PFSK-1 (cell line): ENCODE data around the gene PRAME.

Experiments used
- POLR2AphosphoS5 ChIP-seq: IDR thresholded peaks from 2 replicates; pipeline ENCODE4 v1.6.1; 2012; ENCODE audit warnings: low read depth, mild to moderate bottlenecking, control low read depth, low read length, moderate library complexity
- TAF1 ChIP-seq: IDR thresholded peaks from 2 replicates; pipeline ENCODE4 v1.6.1; 2012; ENCODE audit warnings: low read length, control low read depth, borderline replicate concordance; ENCODE audit not compliant: insufficient read depth

DNA sequence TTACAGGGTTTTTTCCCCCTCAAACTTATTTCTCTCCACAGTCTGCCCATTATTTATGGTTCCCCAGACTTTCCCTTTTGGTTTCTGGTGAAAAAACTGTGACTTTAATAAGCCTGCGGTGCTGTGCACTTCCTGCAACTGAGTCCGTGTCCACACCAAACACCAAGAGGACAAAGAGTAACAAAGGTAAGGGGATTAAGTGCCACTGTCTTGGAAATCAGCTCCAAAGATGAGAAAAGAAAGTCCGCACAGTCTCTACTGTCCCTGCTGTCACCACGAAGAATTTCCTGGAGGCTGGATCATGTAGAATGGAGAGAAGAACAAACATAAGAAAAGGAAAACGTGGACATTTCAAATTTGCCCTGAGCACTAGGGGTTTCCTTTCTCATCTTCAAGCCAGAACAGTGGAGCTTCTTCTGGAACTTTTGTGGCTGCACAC lies 17.9 kb upstream of the PRAME start:
- no peak for TF ChIP-seq POLR2AphosphoS5
- TF ChIP-seq TAF1, result no peak
